ENCODE results near the gene PATE4.

The PATE4 gene

GRCh38 chr11:125872138-125872491 lies 39.0 kb downstream of the PATE4 start:
- peak overlapping the region; percentile 90; the same call in 1 of the 2 replicates for H3K27ac ChIP-seq
- TF ChIP-seq CTCF (conservative IDR thresholded peaks at IDR 0.05), result no peak

- TF ChIP-seq CTCF (conservative IDR thresholded peaks at IDR 0.05), result no peak
- H3K27ac ChIP-seq, result peak overlapping the region; percentile 90
Measured at GRCh38 chr11:125873881-125874555, 40.9 kb downstream of the PATE4 start.

- peak; percentile 90 for TF ChIP-seq CTCF (conservative IDR thresholded peaks at IDR 0.05)
- H3K27ac ChIP-seq, result peak overlapping the region; percentile 90
Measured at GRCh38 chr11:125874556-125875124, 41.5 kb downstream of the PATE4 start.

GRCh38 chr11:125881291-125881690 lies 48.2 kb downstream of the PATE4 start:
- H3K27ac ChIP-seq, result no peak overlapping the region
- no peak for TF ChIP-seq CTCF (conservative IDR thresholded peaks at IDR 0.05)

- TF ChIP-seq CTCF (conservative IDR thresholded peaks at IDR 0.05), result no peak
- H3K27ac ChIP-seq, result no peak overlapping the region
Measured at GRCh38 chr11:125883375-125883774, 50.3 kb downstream of the PATE4 start.

GRCh38 chr11:125886997-125887372 lies 53.9 kb downstream of the PATE4 start:
- no peak for TF ChIP-seq CTCF (conservative IDR thresholded peaks at IDR 0.05)
- H3K27ac ChIP-seq, result peak overlapping the region; percentile 96

GRCh38 chr11:125887373-125888324 lies 54.5 kb downstream of the PATE4 start, which contains the start of gene HYLS1:
Gene HYLS1 (plus strand): TSS chr11:125887668. CDS start chr11:125899369, 11,701 bp downstream.
- no peak; the same call in 1 of the 2 replicates for TF ChIP-seq CTCF (conservative IDR thresholded peaks at IDR 0.05)
- peak within 1 kb of the TSS; percentile 96 for H3K27ac ChIP-seq

Data from VCaP (cell line).